H1 (cell line): ENCODE results near the gene SVIL.

Experiments
- GABPA ChIP-seq: IDR thresholded peaks from 2 replicates; pipeline ENCODE4 v1.6.1; 2011; ENCODE audit warnings: mild to moderate bottlenecking, low read length, moderate library complexity, borderline replicate concordance; ENCODE audit not compliant: insufficient read depth
- KDM1A ChIP-seq: fragments of 200-600, 300-600 bp; sonication (generic); IDR thresholded peaks from 2 replicates; pipeline ENCODE4 v1.7.1; 2016; ENCODE audit warnings: mild to moderate bottlenecking, low read length, borderline replicate concordance
- NRF1 ChIP-seq: IDR thresholded peaks from 2 replicates; pipeline ENCODE4 v1.6.1; 2011; ENCODE audit warnings: mild to moderate bottlenecking, low read depth, low read length, improper control_type of control experiment
- POLR2A ChIP-seq, 2 experiments: IDR thresholded peaks; 1 replicate in 1 of 2; 2 replicates in 1 of 2; pipeline ENCODE4 v1.6.1; 2011; ENCODE audit warnings: low read depth in 2 of 2, low read length in 2 of 2, mild to moderate bottlenecking in 2 of 2; ENCODE audit errors: control extremely low read depth in 1 of 2
- SP1 ChIP-seq: IDR thresholded peaks from 2 replicates; pipeline ENCODE4 v1.6.1; 2011; ENCODE audit warnings: low read depth, low read length
- TEAD4 ChIP-seq: IDR thresholded peaks from 2 replicates; pipeline ENCODE4 v1.6.1; 2012; ENCODE audit warnings: low read depth, low read length, inconsistent platforms, mixed read lengths
- TF ChIP-seq, protein P1 (sequence below), 3 experiments: IDR thresholded peaks; 1 replicate in 2 of 3; 2 replicates in 1 of 3; pipeline versions ENCODE4 v1.5.1 to v1.6.1; 2011; ENCODE audit warnings: low read length in 3 of 3, mild to moderate bottlenecking in 3 of 3, inconsistent platforms in 2 of 3, low read depth in 1 of 3, moderate library complexity in 1 of 3; ENCODE audit not compliant: insufficient read depth in 1 of 3; ENCODE audit errors: control extremely low read depth in 1 of 3
- TF ChIP-seq, protein P2 (sequence below): IDR thresholded peaks from 2 replicates; pipeline ENCODE4 v1.6.1; 2012; ENCODE audit warnings: inconsistent platforms

DNA sequence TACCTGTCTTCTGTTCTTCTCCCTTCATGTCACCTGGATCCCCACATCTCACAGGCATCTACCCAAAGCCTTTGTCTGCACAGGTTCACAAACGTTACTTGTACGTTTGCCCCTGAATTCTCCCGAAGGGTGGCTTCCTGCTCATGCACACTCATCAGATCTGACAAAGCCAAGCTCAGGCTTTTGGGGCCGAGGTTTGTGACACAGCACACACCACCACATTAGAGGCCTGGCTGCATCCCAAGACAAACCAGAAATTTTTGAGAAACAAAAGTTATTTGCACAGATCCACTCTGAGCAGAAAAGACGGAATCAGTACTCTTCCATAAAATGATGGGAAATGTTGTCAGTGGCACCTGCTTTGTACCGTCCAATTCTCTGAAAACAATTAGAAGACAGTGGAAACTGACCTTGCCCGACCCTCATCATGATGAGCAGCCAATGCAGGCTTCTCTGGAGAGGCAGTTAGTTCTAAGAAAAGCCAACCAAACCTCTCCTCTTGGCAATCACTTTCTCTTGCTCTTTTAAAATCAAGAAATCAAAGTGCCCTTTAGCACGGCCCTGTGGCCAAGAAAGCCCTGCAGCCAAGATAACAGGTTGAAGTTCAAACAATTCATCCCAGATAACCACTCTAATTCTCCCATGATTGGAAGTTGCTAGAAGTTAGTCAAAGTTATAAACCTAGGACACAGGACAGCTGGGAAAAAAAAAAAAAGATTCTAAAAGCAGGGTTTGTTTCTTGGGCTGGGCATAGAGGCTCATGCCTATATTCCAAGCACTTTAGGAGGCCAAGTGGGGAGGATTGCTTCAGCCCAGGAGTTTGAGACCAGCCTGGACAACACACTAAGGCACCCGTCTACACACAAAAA, 13.6 kb upstream of the SVIL start:
- TF ChIP-seq, protein P1, sequence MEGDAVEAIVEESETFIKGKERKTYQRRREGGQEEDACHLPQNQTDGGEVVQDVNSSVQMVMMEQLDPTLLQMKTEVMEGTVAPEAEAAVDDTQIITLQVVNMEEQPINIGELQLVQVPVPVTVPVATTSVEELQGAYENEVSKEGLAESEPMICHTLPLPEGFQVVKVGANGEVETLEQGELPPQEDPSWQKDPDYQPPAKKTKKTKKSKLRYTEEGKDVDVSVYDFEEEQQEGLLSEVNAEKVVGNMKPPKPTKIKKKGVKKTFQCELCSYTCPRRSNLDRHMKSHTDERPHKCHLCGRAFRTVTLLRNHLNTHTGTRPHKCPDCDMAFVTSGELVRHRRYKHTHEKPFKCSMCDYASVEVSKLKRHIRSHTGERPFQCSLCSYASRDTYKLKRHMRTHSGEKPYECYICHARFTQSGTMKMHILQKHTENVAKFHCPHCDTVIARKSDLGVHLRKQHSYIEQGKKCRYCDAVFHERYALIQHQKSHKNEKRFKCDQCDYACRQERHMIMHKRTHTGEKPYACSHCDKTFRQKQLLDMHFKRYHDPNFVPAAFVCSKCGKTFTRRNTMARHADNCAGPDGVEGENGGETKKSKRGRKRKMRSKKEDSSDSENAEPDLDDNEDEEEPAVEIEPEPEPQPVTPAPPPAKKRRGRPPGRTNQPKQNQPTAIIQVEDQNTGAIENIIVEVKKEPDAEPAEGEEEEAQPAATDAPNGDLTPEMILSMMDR (IDR thresholded peaks at IDR 0.05; ENCODE audit: control extremely low read depth in 1 of 3, insufficient read depth in 1 of 3, low read depth in 1 of 3, low read length in 3 of 3), result no peak
- TF ChIP-seq SP1, result no peak
- TF ChIP-seq TEAD4, result no peak
- TF ChIP-seq POLR2A (IDR thresholded peaks at IDR 0.05; ENCODE audit: control extremely low read depth in 1 of 2, low read depth in 2 of 2, low read length in 2 of 2), result no peak
- TF ChIP-seq, protein P2, sequence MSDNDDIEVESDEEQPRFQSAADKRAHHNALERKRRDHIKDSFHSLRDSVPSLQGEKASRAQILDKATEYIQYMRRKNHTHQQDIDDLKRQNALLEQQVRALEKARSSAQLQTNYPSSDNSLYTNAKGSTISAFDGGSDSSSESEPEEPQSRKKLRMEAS, result no peak
- TF ChIP-seq NRF1, result no peak
- TF ChIP-seq GABPA, result no peak
- no peak for TF ChIP-seq KDM1A
